GM19328 (cell line): ENCODE results near the gene ADGRF4.

Experiments used
- ATAC-seq: cut with Tn5 transposase; IDR thresholded peaks from one replicate; pipeline ENCODE4 v1.9.1; 2021; ENCODE audit warnings: mild to moderate bottlenecking, moderate library complexity; ENCODE audit not compliant: unreplicated experiment

The ADGRF4 gene

GRCh38 chr6:47698342-47698787 lies at the start of gene ADGRF4:
Gene ADGRF4 (plus strand): TSS chr6:47698580. CDS start chr6:47707246, 8,666 bp downstream.
- no peak for ATAC-seq

GRCh38 chr6:47650553-47651432 lies 47.6 kb upstream of the ADGRF4 start:
- no peak for ATAC-seq

GRCh38 chr6:47651505-47651944 lies 46.9 kb upstream of the ADGRF4 start:
- no peak for ATAC-seq

GRCh38 chr6:47653706-47654105 lies 44.7 kb upstream of the ADGRF4 start:
- no peak for ATAC-seq

GRCh38 chr6:47654255-47654654 lies 44.1 kb upstream of the ADGRF4 start:
- no peak for ATAC-seq

GRCh38 chr6:47655719-47656595 lies 42.4 kb upstream of the ADGRF4 start:
- ATAC-seq, result no peak

- no peak for ATAC-seq
These were observed 36.4 kb upstream of the ADGRF4 start for GRCh38 chr6:47661960-47662359.

- no peak for ATAC-seq
These were observed 34.7 kb upstream of the ADGRF4 start for GRCh38 chr6:47663462-47664216.

- ATAC-seq, result no peak
These were observed 33.3 kb upstream of the ADGRF4 start for GRCh38 chr6:47665112-47665511.

GRCh38 chr6:47669684-47670513 lies 28.5 kb upstream of the ADGRF4 start:
- ATAC-seq, result no peak

- ATAC-seq, result no peak
These were observed 27.5 kb upstream of the ADGRF4 start for GRCh38 chr6:47670851-47671250.

- ATAC-seq, result no peak
These were observed 26.6 kb upstream of the ADGRF4 start for GRCh38 chr6:47671777-47672176.

- ATAC-seq, result no peak
These were observed 25.6 kb upstream of the ADGRF4 start for GRCh38 chr6:47672816-47673215.

- no peak for ATAC-seq
These were observed 23.7 kb upstream of the ADGRF4 start for GRCh38 chr6:47674673-47675072.

GRCh38 chr6:47677381-47678100 lies 20.8 kb upstream of the ADGRF4 start:
- no peak for ATAC-seq

GRCh38 chr6:47678739-47679138 lies 19.6 kb upstream of the ADGRF4 start:
- no peak for ATAC-seq

GRCh38 chr6:47679322-47679906 lies 19.0 kb upstream of the ADGRF4 start:
- ATAC-seq, result no peak

- no peak for ATAC-seq
These were observed 18.3 kb upstream of the ADGRF4 start for GRCh38 chr6:47680051-47680450.

- no peak for ATAC-seq
These were observed 17.7 kb upstream of the ADGRF4 start for GRCh38 chr6:47680724-47681123.
